HCT116 (cell line): ENCODE measurements around the gene SLC51A. TPM values are rescaled to one million over a fixed set of nuclear protein-coding genes. Genes with fewer than 3 reads are reported as not detected.
"Not testable (repeated sequence)": the region's sequence is repeated elsewhere in the genome, so short reads cannot be mapped to it uniquely, and the experiment has no call there.

Experiments
- ATAC-seq: fragments of 200-7000 bp; cut with Tn5 transposase; 2 replicates; pipeline ENCODE4 v1.9.1; 2020; ENCODE audit warnings: mild to moderate bottlenecking, moderate library complexity
- BruUV-seq: library from RNA; stranded (reverse); fragments of 400-500 nt; replicated peaks from 2 replicates; lab custom pipeline; 2021; lab: Mats Ljungman, UMichigan
- CTCF ChIA-PET: fragments of 300-600 bp; sonication (Branson Sonifier 250); formaldehyde crosslinking; loops from one replicate; lab custom pipeline; 2021; ENCODE audit warnings: antibody characterized with exemption; lab: Charles Lee
- POLR2A ChIA-PET: fragments of 300-600, 350-600 bp; sonication (Branson Sonifier 250); formaldehyde crosslinking; loops from one replicate; lab custom pipeline; 2021; ENCODE audit warnings: antibody characterized with exemption; lab: Charles Lee
- RAD21 ChIA-PET, 2 experiments: fragments of 300-600 bp; sonication (Branson Sonifier 250); formaldehyde crosslinking; loops; one replicate each; lab custom pipeline; 2023; ENCODE audit warnings: low total read pairs in 2 of 2; ENCODE audit not compliant: uncharacterized antibody in 2 of 2, unreplicated experiment in 2 of 2, low non-redundant PET in 1 of 2; lab: Charles Lee
- DNase-seq: peaks from one replicate; pipeline ENCODE4 v3.0.0-alpha.2; 2010; ENCODE audit warnings: low read depth, low spot score
- H2AFZ ChIP-seq: fragments of 200-600 bp; shearing (Covaris generic), sonication (generic); 2 replicates; pipeline ENCODE4 v1.6.1; 2017; ENCODE audit warnings: low read depth, mixed run types, mixed read lengths, antibody characterized with exemption, low read length; ENCODE audit not compliant: poor library complexity, severe bottlenecking
- H3K27ac ChIP-seq: 2 replicates; pipeline ENCODE4 v1.5.1; 2012; ENCODE audit warnings: low read depth, low read length
- H3K27me3 ChIP-seq: fragments of 200-600 bp; sonication (generic); 2 replicates; pipeline ENCODE4 v1.6.1; 2016; ENCODE audit warnings: mixed run types, low read length, mixed read lengths; ENCODE audit not compliant: insufficient read depth
- H3K36me3 ChIP-seq, 2 experiments: fragments of 200-500 bp in 1 of 2; fragments of 200-600 bp in 1 of 2; sonication (Bioruptor generic) in 1 of 2; sonication (generic) in 1 of 2; 2 replicates each; pipeline versions ENCODE4 v1.5.1 to v1.6.1; 2014 to 2016; ENCODE audit warnings: low read length in 2 of 2, inconsistent platforms in 1 of 2, mixed read lengths in 1 of 2, mixed run types in 1 of 2; ENCODE audit not compliant: insufficient read depth in 2 of 2, control insufficient read depth in 1 of 2
- H3K4me1 ChIP-seq, 2 experiments: fragments of 200-600 bp in 1 of 2; sonication (generic) in 1 of 2; 2 replicates each; pipeline versions ENCODE4 v1.5.1 to v1.6.1; 2012 to 2017; ENCODE audit warnings: low read length in 2 of 2, inconsistent platforms in 1 of 2, mild to moderate bottlenecking in 1 of 2, mixed read lengths in 1 of 2, mixed run types in 1 of 2, moderate library complexity in 1 of 2; ENCODE audit not compliant: insufficient read depth in 2 of 2, control insufficient read depth in 1 of 2
- H3K4me2 ChIP-seq: fragments of 200-600 bp; sonication (generic); 2 replicates; pipeline ENCODE4 v1.6.1; 2017; ENCODE audit warnings: mixed run types, low read length, mixed read lengths
- H3K4me3 ChIP-seq, 2 experiments: fragments of 200-600 bp in 1 of 2; sonication (generic) in 1 of 2; replicated peaks in 1 of 2; 2 replicates each; pipeline ENCODE4 v1.5.1; 2011 to 2016; ENCODE audit warnings: low read length in 2 of 2, control low read depth in 1 of 2, low read depth in 1 of 2, mild to moderate bottlenecking in 1 of 2, mixed read lengths in 1 of 2, mixed run types in 1 of 2
- H3K79me2 ChIP-seq: fragments of 200-600 bp; sonication (generic); 2 replicates; pipeline ENCODE4 v1.6.1; 2017; ENCODE audit warnings: mild to moderate bottlenecking, mixed run types, low read length, moderate library complexity, mixed read lengths; ENCODE audit not compliant: insufficient read depth
- H3K9ac ChIP-seq: fragments of 200-600 bp; sonication (generic); 2 replicates; pipeline ENCODE4 v1.6.1; 2016; ENCODE audit warnings: low read length, mixed read lengths
- H3K9me2 ChIP-seq: fragments of 200-600 bp; sonication (generic), shearing (Covaris generic); 2 replicates; pipeline ENCODE4 v1.6.1; 2017; ENCODE audit warnings: mixed run types, mild to moderate bottlenecking, moderate library complexity; ENCODE audit not compliant: insufficient read depth
- H3K9me3 ChIP-seq, 2 experiments: fragments of 200-500 bp in 1 of 2; fragments of 200-600 bp in 1 of 2; sonication (Bioruptor generic) in 1 of 2; sonication (generic) in 1 of 2; 2 replicates each; pipeline ENCODE4 v1.6.1; 2014 to 2017; ENCODE audit warnings: low read length in 2 of 2, mixed read lengths in 2 of 2, inconsistent platforms in 1 of 2, low read depth in 1 of 2, mild to moderate bottlenecking in 1 of 2, mixed run types in 1 of 2, moderate library complexity in 1 of 2; ENCODE audit not compliant: control insufficient read depth in 1 of 2, insufficient read depth in 1 of 2
- H4K20me1 ChIP-seq: fragments of 200-600 bp; sonication (generic), shearing (Covaris generic); 2 replicates; pipeline ENCODE4 v1.6.1; 2017; ENCODE audit warnings: mixed run types, mild to moderate bottlenecking, moderate library complexity; ENCODE audit not compliant: insufficient read depth
- EZH2phosphoT487 ChIP-seq: fragments of 200-600 bp; IDR thresholded peaks from 2 replicates; pipeline ENCODE4 v1.6.1; 2018; ENCODE audit warnings: antibody characterized with exemption, borderline replicate concordance
- POLR2A ChIP-seq: IDR thresholded peaks from 2 replicates; pipeline ENCODE4 v1.7.0; 2011; ENCODE audit warnings: borderline replicate concordance; ENCODE audit not compliant: insufficient read depth, insufficient read length; ENCODE audit errors: extremely low read depth
- SIN3A ChIP-seq: IDR thresholded peaks from 2 replicates; pipeline ENCODE4 v1.6.1; 2012; ENCODE audit warnings: low read depth
- intact Hi-C: fragments of 100-400 bp; cut with micrococcal nuclease; formaldehyde crosslinking; loops from 2 replicates; pipeline ENCODE4 v1.10.0; 2022
- total RNA-seq: library from RNA; stranded (reverse); gene quantifications from one replicate; pipeline ENCODE4 v1.2.1, GENCODE V29; 2021; ENCODE audit not compliant: unreplicated experiment
- TF ChIP-seq, protein P1 (sequence below), 3 experiments: fragments of 200-600 bp in 1 of 3; sonication (generic) in 1 of 3; IDR thresholded peaks in 2 of 3; conservative IDR thresholded peaks in 1 of 3; 2 replicates each; pipeline ENCODE4 v1.5.1; 2012 to 2017; ENCODE audit warnings: low read depth in 2 of 3, low read length in 2 of 3, antibody characterized with exemption in 1 of 3, borderline replicate concordance in 1 of 3, control low read depth in 1 of 3, mild to moderate bottlenecking in 1 of 3, mixed read lengths in 1 of 3, mixed run types in 1 of 3, moderate library complexity in 1 of 3; ENCODE audit not compliant: insufficient read depth in 1 of 3

Gene SLC51A
- total RNA-seq, 1 experiment from 2014 or later, result not detected

DNA sequence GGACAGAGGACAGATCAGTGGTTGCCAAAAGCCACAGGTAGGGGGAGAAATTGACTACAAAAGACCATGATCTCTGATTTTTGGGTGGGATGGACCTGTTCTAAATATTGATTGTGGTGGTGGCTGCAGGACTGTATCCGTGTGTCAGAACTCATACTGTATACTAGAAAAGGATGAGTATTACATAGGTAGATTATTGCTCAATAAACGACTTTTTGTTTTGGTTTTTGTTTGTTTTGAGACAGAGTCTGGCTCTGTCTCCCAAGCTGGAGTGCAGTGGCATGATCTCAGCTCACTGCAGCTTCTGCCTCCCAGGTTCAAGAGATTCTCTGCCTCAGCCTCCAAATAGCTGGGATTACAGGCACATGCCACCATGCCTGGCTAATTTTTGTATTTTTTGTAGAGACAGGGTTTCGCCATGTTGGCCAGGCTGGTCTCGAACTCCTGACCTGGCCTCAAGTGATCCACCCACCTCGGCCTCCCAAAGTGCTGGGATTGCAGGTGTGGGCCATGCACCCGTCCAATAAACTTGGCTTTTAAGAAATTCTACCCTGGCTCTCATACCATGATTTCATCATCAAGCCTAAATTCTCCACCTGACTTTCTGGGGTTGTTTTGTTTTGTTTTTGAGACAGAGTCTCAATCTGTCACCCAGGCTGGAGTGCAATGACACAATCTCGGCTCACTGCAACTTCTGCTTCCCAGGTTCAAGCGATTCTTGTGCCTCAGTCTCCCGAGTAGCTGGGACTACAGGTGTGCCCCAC is 10.7 kb upstream of the SLC51A start:
- CTCF ChIA-PET, result interaction anchor here (1.3 kb wide), 1 partner anchor 317 kb away, joined by 3 read pairs; no protein-coding TSS in a partner anchor
- H3K9me2 ChIP-seq, H3K36me3 ChIP-seq, H2AFZ ChIP-seq, H3K4me1 ChIP-seq, H3K79me2 ChIP-seq, intact Hi-C loops, BruUV-seq, H3K27ac ChIP-seq, H3K4me2 ChIP-seq, POLR2A ChIA-PET, H4K20me1 ChIP-seq, H3K9me3 ChIP-seq, H3K27me3 ChIP-seq, H3K4me3 ChIP-seq, H3K9ac ChIP-seq, DNase-seq, ATAC-seq, RAD21 ChIA-PET: not testable (repeated sequence)
- TF ChIP-seq, protein P1, sequence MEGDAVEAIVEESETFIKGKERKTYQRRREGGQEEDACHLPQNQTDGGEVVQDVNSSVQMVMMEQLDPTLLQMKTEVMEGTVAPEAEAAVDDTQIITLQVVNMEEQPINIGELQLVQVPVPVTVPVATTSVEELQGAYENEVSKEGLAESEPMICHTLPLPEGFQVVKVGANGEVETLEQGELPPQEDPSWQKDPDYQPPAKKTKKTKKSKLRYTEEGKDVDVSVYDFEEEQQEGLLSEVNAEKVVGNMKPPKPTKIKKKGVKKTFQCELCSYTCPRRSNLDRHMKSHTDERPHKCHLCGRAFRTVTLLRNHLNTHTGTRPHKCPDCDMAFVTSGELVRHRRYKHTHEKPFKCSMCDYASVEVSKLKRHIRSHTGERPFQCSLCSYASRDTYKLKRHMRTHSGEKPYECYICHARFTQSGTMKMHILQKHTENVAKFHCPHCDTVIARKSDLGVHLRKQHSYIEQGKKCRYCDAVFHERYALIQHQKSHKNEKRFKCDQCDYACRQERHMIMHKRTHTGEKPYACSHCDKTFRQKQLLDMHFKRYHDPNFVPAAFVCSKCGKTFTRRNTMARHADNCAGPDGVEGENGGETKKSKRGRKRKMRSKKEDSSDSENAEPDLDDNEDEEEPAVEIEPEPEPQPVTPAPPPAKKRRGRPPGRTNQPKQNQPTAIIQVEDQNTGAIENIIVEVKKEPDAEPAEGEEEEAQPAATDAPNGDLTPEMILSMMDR (IDR thresholded peaks at IDR 0.05 in 2 of 3, conservative IDR thresholded peaks at IDR 0.05 in 1 of 3; ENCODE audit: borderline replicate concordance in 1 of 3, insufficient read depth in 1 of 3, low read depth in 2 of 3, low read length in 2 of 3), result peak in 1 of 3 experiments; percentile 25; a peak in 3 of 6 replicates

DNA sequence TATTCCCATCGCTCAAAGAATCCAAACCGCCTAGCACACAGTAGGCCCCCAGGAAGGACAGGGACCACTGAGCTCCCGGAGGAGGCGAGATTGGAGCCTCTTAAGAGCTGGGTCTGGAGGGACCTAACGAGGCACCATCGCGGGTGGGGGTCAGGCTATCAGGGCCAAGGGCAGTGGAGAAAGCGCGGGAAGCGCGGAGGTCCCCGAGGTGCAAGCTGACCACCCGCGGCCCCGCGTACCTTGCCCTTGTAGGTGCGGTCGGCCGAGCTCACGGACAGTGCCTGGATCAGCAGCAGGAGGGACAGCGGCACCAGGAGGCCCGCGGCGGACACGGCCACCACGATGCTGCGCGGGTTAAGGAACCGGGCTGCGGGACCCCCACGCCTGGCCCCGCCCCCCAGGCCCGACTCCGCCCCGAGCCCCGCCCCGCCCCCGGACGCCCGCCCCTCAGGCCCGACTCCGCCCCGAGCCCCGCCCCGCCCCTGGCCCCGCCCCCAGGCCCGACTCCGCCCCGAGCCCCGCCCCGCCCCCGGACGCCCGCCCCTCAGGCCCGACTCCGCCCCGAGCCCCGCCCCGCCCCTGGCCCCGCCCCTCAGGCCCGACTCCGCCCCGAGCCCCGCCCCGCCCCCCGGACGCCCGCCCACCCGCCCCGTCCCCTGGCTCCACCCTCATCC is 9.0 kb upstream of the SLC51A start:
- no peaks in the 10 kb centered on the region for H3K79me2 ChIP-seq
- no peaks in the 10 kb centered on the region for H3K9me2 ChIP-seq
- no peaks in the 10 kb centered on the region for H3K27me3 ChIP-seq
- no peaks in the 10 kb centered on the region for H4K20me1 ChIP-seq
- no peaks in the 10 kb centered on the region for H3K36me3 ChIP-seq
- no TSS peak for BruUV-seq
- no peak overlapping the region for H3K4me3 ChIP-seq
- H3K9me3 ChIP-seq, result no peaks in the 10 kb centered on the region
- ChIA-PET CTCF (interaction anchor here (1.3 kb wide), 1 partner anchor 315 kb away, joined by 3 read pairs; no protein-coding TSS in a partner anchor), RAD21 (no interaction called here), POLR2A (no interaction called here)
- H3K4me2 ChIP-seq, result no peak overlapping the region
- ATAC-seq, result peak; percentile 39
- no peak overlapping the region for H3K27ac ChIP-seq
- no peak overlapping the region for H3K9ac ChIP-seq
- H3K4me1 ChIP-seq, result peaks cover 0 to 6% of the 10 kb centered on the region in 2 experiments; a peak in 1 of 4 replicates
- no peak for DNase-seq
- TF ChIP-seq SIN3A (no peak), EZH2phosphoT487 (no peak), POLR2A (no peak)
- TF ChIP-seq, protein P1 (IDR thresholded peaks at IDR 0.05 in 2 of 3, conservative IDR thresholded peaks at IDR 0.05 in 1 of 3; ENCODE audit: borderline replicate concordance in 1 of 3, insufficient read depth in 1 of 3, low read depth in 2 of 3, low read length in 2 of 3), result no peak
- H2AFZ ChIP-seq, result no peak overlapping the region
- intact Hi-C loops, result no loop called here
